ENCODE data around the gene IGLL5.

DNA sequence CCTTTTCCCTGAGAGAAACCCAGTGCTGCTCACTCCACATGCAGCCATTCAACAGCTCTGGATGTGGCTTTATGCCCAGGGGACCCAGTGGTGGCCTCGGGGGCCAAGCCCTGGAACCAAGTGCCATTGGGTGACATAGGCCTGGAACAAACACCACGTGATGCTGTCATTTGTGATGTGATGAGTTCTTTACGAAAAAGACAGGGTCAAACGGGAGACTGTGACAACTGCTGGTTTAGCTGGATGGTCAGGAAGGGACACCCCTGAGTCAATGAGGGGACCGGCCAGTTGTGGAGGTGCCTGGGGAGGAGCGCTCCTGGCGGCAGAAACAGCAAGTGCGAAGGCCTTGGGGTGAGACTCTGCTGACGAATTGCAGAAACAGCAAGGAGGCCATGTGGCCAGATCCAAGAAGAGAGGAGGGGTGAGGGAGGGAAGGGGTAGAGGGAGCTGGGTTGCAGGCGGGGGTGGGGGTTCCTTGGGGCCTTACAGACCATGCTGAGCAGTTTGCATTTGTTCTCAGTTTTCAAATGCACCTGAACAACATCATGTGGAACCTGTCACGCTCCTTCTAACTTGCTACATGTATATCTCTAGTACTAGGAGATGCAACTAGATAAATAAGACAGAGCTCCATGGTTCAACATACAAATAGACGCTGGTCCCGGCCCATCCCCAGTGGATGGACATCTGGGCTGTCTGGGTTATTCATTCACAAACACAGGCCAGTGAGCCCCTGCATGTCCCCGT, 56.1 kb downstream of the IGLL5 start:
- no peak for TF ChIP-seq CXXC5 (CRISPR knock-in tag; IDR thresholded peaks at IDR 0.05)
- no peak for TF ChIP-seq POLR2AphosphoS5 (IDR thresholded peaks at IDR 0.05; ENCODE audit: control insufficient read depth, insufficient read depth, low read depth, low read length)
- no peak for TF ChIP-seq RHOXF2B (CRISPR knock-in tag; conservative IDR thresholded peaks at IDR 0.05)
- TF ChIP-seq HEY1 (CRISPR knock-in tag; IDR thresholded peaks at IDR 0.05; ENCODE audit: borderline replicate concordance): no peak

Measured in K562 (cell line).